ENCODE measurements around the gene EVX1.

EVX1 gene

DNA sequence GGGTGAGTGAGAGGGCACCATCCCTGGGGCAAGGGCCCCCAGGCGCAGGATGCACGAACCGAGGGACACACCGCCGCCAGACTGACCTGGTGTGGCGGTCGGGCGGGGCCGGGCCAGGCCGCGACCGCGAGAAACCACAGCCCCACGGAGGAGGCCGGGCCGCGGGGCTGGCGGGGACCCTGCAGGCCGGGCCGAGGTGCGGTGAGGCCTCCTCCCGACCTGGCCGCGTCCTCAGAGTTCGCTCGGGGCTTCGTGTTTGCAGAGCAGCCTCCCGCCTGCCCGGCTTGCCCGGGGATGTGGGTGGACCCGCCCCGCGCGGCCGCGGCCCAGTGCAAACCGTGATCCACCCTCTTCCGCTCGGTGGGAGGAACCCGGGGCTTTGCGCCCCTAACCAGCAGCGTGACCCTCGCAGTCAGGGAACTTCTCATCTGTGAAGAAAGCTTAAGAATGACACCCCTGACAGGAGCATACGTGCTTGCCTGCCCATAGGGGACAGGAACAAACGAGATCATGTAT, 22.1 kb upstream of the EVX1 start:
- DNase-seq (ENCODE audit: extremely low spot score) = no peak
- ChIA-PET POLR2A (no interaction called here), CTCF (no interaction called here)
- no peak for TF ChIP-seq FOXA1 (IDR thresholded peaks at IDR 0.05)
- no peak for TF ChIP-seq FOXM1 (IDR thresholded peaks at IDR 0.05; ENCODE audit: borderline replicate concordance)
- no peak for TF ChIP-seq L3MBTL2 (conservative IDR thresholded peaks at IDR 0.05)
- no peak for TF ChIP-seq ZNF384 (IDR thresholded peaks at IDR 0.05)
- TF ChIP-seq, protein P1, sequence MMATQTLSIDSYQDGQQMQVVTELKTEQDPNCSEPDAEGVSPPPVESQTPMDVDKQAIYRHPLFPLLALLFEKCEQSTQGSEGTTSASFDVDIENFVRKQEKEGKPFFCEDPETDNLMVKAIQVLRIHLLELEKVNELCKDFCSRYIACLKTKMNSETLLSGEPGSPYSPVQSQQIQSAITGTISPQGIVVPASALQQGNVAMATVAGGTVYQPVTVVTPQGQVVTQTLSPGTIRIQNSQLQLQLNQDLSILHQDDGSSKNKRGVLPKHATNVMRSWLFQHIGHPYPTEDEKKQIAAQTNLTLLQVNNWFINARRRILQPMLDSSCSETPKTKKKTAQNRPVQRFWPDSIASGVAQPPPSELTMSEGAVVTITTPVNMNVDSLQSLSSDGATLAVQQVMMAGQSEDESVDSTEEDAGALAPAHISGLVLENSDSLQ (IDR thresholded peaks at IDR 0.05) = no peak
- TF ChIP-seq ELF4 (IDR thresholded peaks at IDR 0.05) = no peak
- TF ChIP-seq TARDBP (IDR thresholded peaks at IDR 0.05) = no peak
- no peak for TF ChIP-seq FOXK2 (IDR thresholded peaks at IDR 0.05)
- no peak for TF ChIP-seq NFRKB (IDR thresholded peaks at IDR 0.05)
- TF ChIP-seq CTBP1 (IDR thresholded peaks at IDR 0.05; ENCODE audit: borderline replicate concordance) = no peak
- no peak for TF ChIP-seq LEF1 (IDR thresholded peaks at IDR 0.05; ENCODE audit: borderline replicate concordance)
- no peak for TF ChIP-seq SUZ12 (IDR thresholded peaks at IDR 0.05)
- TF ChIP-seq HDGF (IDR thresholded peaks at IDR 0.05; ENCODE audit: borderline replicate concordance) = no peak
- no peak for TF ChIP-seq SP1 (IDR thresholded peaks at IDR 0.05)
- no peak for TF ChIP-seq ARNT (IDR thresholded peaks at IDR 0.05)
- TF ChIP-seq BHLHE40 (IDR thresholded peaks at IDR 0.05; ENCODE audit: borderline replicate concordance) = no peak

DNA sequence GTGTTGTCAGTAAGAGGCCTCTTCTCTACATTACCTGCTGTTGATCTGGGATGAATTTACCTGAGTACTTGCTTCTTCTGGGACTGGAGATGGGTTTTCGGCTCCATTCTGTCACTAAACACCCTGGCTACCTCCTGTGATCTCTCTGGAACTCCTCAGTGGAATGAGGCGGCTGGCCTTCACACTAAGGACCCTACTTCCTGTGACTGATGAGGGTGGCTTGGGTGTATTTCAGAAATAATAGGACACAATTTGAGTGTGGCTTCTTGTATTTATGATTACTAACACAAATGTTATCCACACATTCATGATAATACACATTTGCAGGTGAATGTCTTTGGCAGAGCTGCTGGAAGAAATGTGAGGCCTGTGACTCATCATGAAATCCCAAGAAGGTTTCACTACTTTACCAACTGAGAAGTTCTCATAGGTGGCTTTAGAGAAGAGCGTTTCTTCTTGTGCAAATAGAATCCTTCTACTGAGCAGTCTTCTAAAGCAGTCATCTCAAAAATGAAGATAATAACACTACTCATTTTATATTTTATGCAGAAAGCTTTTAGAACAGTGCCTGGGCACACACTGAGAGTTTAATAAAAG, 21.3 kb upstream of the EVX1 start:
- ChIA-PET POLR2A (no interaction called here), CTCF (no interaction called here)
- TF ChIP-seq FOXM1 (IDR thresholded peaks at IDR 0.05; ENCODE audit: borderline replicate concordance) (no peak), CTBP1 (IDR thresholded peaks at IDR 0.05; ENCODE audit: borderline replicate concordance) (no peak), SP1 (IDR thresholded peaks at IDR 0.05) (no peak), ZNF384 (IDR thresholded peaks at IDR 0.05) (no peak)
- no peak for DNase-seq (ENCODE audit: extremely low spot score)

DNA sequence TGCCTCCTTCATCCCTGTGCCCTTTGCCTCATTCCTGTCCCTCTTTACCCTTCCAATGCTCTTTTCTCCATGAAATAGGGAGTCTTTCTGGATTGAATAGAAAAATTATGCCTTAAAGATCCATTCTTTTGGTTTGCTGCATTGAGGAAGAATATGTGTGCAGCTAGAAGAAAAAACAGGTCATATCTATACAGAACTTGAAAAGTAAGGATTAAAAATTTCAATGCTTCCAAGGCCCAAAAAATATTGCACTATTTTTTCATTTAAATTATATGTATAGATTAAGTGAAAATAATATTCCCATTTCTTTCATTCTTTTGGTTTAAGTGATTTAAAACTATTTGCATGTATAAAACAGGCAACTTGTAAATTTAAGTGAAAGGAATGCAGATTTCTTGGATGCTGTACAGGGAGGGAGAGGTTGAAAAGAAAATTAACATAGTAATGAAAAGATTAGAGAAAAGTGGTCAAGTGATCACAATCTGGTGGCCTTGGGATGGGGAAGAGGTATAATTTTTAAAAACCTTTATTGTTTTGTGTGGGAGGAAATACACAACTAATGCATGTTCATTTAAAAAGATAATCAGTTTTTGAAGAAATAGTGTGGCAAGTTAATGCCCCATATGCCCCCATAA, 18.5 kb upstream of the EVX1 start:
- TF ChIP-seq ELF4 (IDR thresholded peaks at IDR 0.05) (no peak), NFRKB (IDR thresholded peaks at IDR 0.05) (no peak), HDGF (IDR thresholded peaks at IDR 0.05; ENCODE audit: borderline replicate concordance) (no peak), FOXK2 (IDR thresholded peaks at IDR 0.05) (no peak), LEF1 (IDR thresholded peaks at IDR 0.05; ENCODE audit: borderline replicate concordance) (no peak), SP1 (IDR thresholded peaks at IDR 0.05) (no peak), CTBP1 (IDR thresholded peaks at IDR 0.05; ENCODE audit: borderline replicate concordance) (no peak), ARNT (IDR thresholded peaks at IDR 0.05) (no peak)
- TF ChIP-seq, protein P1 (IDR thresholded peaks at IDR 0.05) = no peak
- ChIA-PET POLR2A (interaction anchor here (1.0 kb wide), 1 partner anchor 55 kb away, joined by 4 read pairs; no protein-coding TSS in a partner anchor), CTCF (interaction anchor here (1.2 kb wide), 1 partner anchor 14 kb away, joined by 3 read pairs; no protein-coding TSS in a partner anchor)
- no peak for DNase-seq (ENCODE audit: extremely low spot score)

DNA sequence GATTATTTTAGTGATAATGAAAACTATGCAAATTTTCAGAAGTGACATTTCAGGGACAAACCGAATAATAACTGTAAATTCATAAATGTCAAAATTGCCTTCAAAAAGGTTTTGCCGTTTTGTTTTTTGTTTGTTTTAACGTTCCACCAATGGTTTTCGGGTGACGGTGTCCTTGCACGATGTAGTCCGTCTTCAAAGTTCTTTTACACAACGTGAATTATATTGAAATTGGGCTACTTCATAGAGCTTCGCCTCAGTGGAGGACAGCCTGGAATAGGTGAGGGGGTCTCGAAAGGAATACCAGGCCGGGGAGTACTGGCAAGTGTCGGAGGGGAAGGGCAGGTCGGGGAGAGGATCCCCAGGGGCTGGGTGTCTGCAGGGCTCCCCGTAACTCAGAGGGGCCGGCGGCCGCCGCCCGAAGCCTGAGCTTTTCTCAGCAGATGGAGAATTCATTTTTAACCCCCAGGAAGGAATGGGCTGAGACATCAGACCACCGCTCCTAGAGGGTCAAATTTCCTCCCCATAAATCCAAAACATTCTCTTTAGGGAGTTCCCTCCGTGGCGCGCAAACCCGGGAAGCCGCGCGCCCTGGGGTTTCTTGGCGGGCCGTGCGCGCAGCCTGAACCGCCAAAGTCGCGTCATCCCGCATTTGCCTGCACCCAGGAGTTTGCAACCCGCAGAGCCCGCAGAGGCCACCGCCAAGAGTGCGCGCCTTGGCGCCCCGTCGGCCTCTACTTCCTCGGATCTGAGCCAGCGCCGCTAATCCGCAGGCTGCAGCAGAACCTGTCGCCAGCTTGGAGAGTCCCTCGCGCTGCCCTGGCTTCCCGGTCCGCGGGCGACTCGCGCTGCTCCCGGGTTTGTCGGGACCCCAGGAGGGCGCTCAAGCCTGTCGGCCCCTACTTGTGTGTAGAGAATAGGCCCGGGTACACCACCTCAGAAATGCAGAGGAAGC, 17.3 kb upstream of the EVX1 start:
- POLR2A ChIA-PET = no interaction called here
- CTCF ChIA-PET = interaction anchor here (1.0 kb wide), 1 partner anchor 15 kb away, joined by 3 read pairs; no protein-coding TSS in a partner anchor
- no peak for TF ChIP-seq TARDBP (IDR thresholded peaks at IDR 0.05)
- TF ChIP-seq SP1 (IDR thresholded peaks at IDR 0.05) = no peak
- TF ChIP-seq FOXM1 (IDR thresholded peaks at IDR 0.05; ENCODE audit: borderline replicate concordance) = no peak
- no peak for TF ChIP-seq NFRKB (IDR thresholded peaks at IDR 0.05)
- no peak for TF ChIP-seq ARNT (IDR thresholded peaks at IDR 0.05)
- TF ChIP-seq ZNF384 (IDR thresholded peaks at IDR 0.05) = no peak
- TF ChIP-seq CTBP1 (IDR thresholded peaks at IDR 0.05; ENCODE audit: borderline replicate concordance) = no peak
- TF ChIP-seq LEF1 (IDR thresholded peaks at IDR 0.05; ENCODE audit: borderline replicate concordance) = no peak
- TF ChIP-seq, protein P1 (IDR thresholded peaks at IDR 0.05) = no peak
- TF ChIP-seq SUZ12 (IDR thresholded peaks at IDR 0.05) = no peak
- TF ChIP-seq HDGF (IDR thresholded peaks at IDR 0.05; ENCODE audit: borderline replicate concordance) = no peak
- TF ChIP-seq FOXK2 (IDR thresholded peaks at IDR 0.05) = no peak
- no peak for TF ChIP-seq FOXA1 (IDR thresholded peaks at IDR 0.05)
- no peak for TF ChIP-seq L3MBTL2 (conservative IDR thresholded peaks at IDR 0.05)
- no peak for TF ChIP-seq ELF4 (IDR thresholded peaks at IDR 0.05)
- no peak for TF ChIP-seq BHLHE40 (IDR thresholded peaks at IDR 0.05; ENCODE audit: borderline replicate concordance)
- no peak for DNase-seq (ENCODE audit: extremely low spot score)

DNA sequence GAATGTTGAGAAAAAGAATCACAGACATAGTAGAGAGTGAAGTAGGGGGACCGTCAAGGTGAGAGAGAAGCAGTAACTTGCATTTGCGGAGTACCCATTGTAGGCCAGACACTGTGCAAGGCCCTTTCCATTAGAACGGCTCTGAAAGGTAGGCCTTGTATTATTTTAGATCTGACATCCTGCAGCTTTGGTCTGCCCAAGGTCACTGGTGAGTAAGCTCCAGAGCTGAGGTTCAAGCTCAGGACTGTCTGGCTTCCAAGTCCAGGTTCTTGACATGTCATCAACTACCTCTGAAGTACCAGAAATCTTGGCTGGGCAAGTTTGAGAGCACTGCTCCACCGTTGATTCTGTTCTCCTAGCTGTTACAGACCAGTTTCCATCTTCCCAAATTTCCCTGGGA, 13.2 kb upstream of the EVX1 start:
- ChIA-PET CTCF (no interaction called here), POLR2A (no interaction called here)
- no peak for TF ChIP-seq FOXA1 (IDR thresholded peaks at IDR 0.05)
- no peak for TF ChIP-seq BHLHE40 (IDR thresholded peaks at IDR 0.05; ENCODE audit: borderline replicate concordance)
- no peak for TF ChIP-seq FOXK2 (IDR thresholded peaks at IDR 0.05)
- no peak for TF ChIP-seq NFRKB (IDR thresholded peaks at IDR 0.05)
- TF ChIP-seq TARDBP (IDR thresholded peaks at IDR 0.05) = no peak
- TF ChIP-seq SP1 (IDR thresholded peaks at IDR 0.05) = no peak
- TF ChIP-seq FOXM1 (IDR thresholded peaks at IDR 0.05; ENCODE audit: borderline replicate concordance) = no peak
- DNase-seq (ENCODE audit: extremely low spot score) = no peak

All from HEK293T (cell line).